Chondrocyte (in vitro differentiated cells): Measurements from ENCODE around the gene MBD6. TPM values are rescaled to one million over a fixed set of nuclear protein-coding genes. Genes with fewer than 3 reads are reported as not detected.
"Not testable (repeated sequence)": the region's sequence is repeated elsewhere in the genome, so short reads cannot be mapped to it uniquely, and the experiment has no call there.

Experiments used
- DNase-seq: peaks from one replicate; pipeline ENCODE4 v3.0.0; 2021; ENCODE audit warnings: mixed read lengths, low spot score
- H3K27ac Mint-ChIP-seq: one replicate; pipeline ENCODE4 v1.8.0; 2021; ENCODE audit warnings: mild to moderate bottlenecking, moderate library complexity, mixed read lengths; ENCODE audit not compliant: unreplicated experiment
- H3K27me3 Mint-ChIP-seq: 2 replicates; pipeline ENCODE4 v1.8.0; 2021; ENCODE audit warnings: low read depth, mixed read lengths
- H3K36me3 Mint-ChIP-seq: 2 replicates; pipeline ENCODE4 v1.8.0; 2021; ENCODE audit warnings: low read depth, mixed read lengths
- H3K4me1 Mint-ChIP-seq: 2 replicates; pipeline ENCODE4 v1.8.0; 2021; ENCODE audit warnings: low read depth, mild to moderate bottlenecking, mixed read lengths
- H3K4me3 Mint-ChIP-seq: one replicate; pipeline ENCODE4 v1.8.0; 2021; ENCODE audit warnings: mild to moderate bottlenecking, moderate library complexity, mixed read lengths; ENCODE audit not compliant: unreplicated experiment
- H3K9me3 Mint-ChIP-seq: 2 replicates; pipeline ENCODE4 v1.8.0; 2021; ENCODE audit warnings: low read depth, mixed read lengths
- CTCF ChIP-seq: fragments of 200-600 bp; sonication (generic); IDR thresholded peaks from 2 replicates; pipeline ENCODE4 v1.5.0; 2021; ENCODE audit warnings: antibody characterized with exemption, mild to moderate bottlenecking, moderate library complexity
- total RNA-seq: library from RNA; stranded (reverse); gene quantifications from 3 replicates; pipeline ENCODE4 v1.2.1, GENCODE V29; 2021

MBD6 gene
- total RNA-seq, 1 donor from 2014 or later: 86.5 TPM

GRCh38 chr12:57498571-57498970, 24.1 kb upstream of the MBD6 start:
- peaks cover 46% of the 10 kb centered on the region for H3K36me3 Mint-ChIP-seq
- peaks cover 9% of the 10 kb centered on the region for H3K4me1 Mint-ChIP-seq
- H3K4me3 Mint-ChIP-seq: no peak overlapping the region
- DNase-seq: no peak
- no peaks in the 10 kb centered on the region for H3K9me3 Mint-ChIP-seq
- no peak for TF ChIP-seq CTCF
- no peak overlapping the region for H3K27ac Mint-ChIP-seq
- no peaks in the 10 kb centered on the region for H3K27me3 Mint-ChIP-seq

- peaks cover 48% of the 10 kb centered on the region for H3K36me3 Mint-ChIP-seq
- peak; percentile 54 for DNase-seq
- H3K27ac Mint-ChIP-seq: no peak overlapping the region
- no peak for TF ChIP-seq CTCF
- H3K27me3 Mint-ChIP-seq: no peaks in the 10 kb centered on the region
- peaks cover 9% of the 10 kb centered on the region for H3K4me1 Mint-ChIP-seq
- H3K9me3 Mint-ChIP-seq: no peaks in the 10 kb centered on the region
- H3K4me3 Mint-ChIP-seq: no peak overlapping the region
Measured at GRCh38 chr12:57500213-57500612, 22.4 kb upstream of the MBD6 start.

GRCh38 chr12:57502311-57502969, 20.2 kb upstream of the MBD6 start:
- not testable (repeated sequence) for H3K27me3 Mint-ChIP-seq, H3K4me1 Mint-ChIP-seq, H3K9me3 Mint-ChIP-seq, H3K27ac Mint-ChIP-seq, H3K4me3 Mint-ChIP-seq
- peaks cover 44% of the 10 kb centered on the region for H3K36me3 Mint-ChIP-seq
- peak; percentile 35 for DNase-seq

GRCh38 chr12:57506541-57506940, 16.1 kb upstream of the MBD6 start:
- H3K9me3 Mint-ChIP-seq, H3K27ac Mint-ChIP-seq, H3K4me3 Mint-ChIP-seq, H3K27me3 Mint-ChIP-seq, H3K4me1 Mint-ChIP-seq: not testable (repeated sequence)
- DNase-seq: peak; percentile 4
- H3K36me3 Mint-ChIP-seq: peaks cover 22% of the 10 kb centered on the region

- not testable (repeated sequence) for H3K27ac Mint-ChIP-seq, H3K27me3 Mint-ChIP-seq, H3K4me3 Mint-ChIP-seq, H3K4me1 Mint-ChIP-seq, H3K9me3 Mint-ChIP-seq
- H3K36me3 Mint-ChIP-seq: peaks cover 27% of the 10 kb centered on the region
- DNase-seq: peak; percentile 40
Measured at GRCh38 chr12:57507796-57508195, 14.8 kb upstream of the MBD6 start.

- H3K27ac Mint-ChIP-seq: no peak overlapping the region
- no peak for DNase-seq
- no peak overlapping the region for H3K4me3 Mint-ChIP-seq
- TF ChIP-seq CTCF: no peak
- H3K36me3 Mint-ChIP-seq: peaks cover 39% of the 10 kb centered on the region
- H3K4me1 Mint-ChIP-seq: peaks cover 3% of the 10 kb centered on the region
- no peaks in the 10 kb centered on the region for H3K27me3 Mint-ChIP-seq
- H3K9me3 Mint-ChIP-seq: no peaks in the 10 kb centered on the region
Measured at GRCh38 chr12:57511161-57511560, 11.5 kb upstream of the MBD6 start.
